D341Med (cell line): Measurements from ENCODE around the gene TMEM80.
A peak's percentile ranks its signal among the peaks of the same experiment; 100 is the strongest.

Experiments used
- DNase-seq: peaks from one replicate; pipeline ENCODE4 v3.0.0; 2012; ENCODE audit warnings: low spot score

TMEM80 gene

DNA sequence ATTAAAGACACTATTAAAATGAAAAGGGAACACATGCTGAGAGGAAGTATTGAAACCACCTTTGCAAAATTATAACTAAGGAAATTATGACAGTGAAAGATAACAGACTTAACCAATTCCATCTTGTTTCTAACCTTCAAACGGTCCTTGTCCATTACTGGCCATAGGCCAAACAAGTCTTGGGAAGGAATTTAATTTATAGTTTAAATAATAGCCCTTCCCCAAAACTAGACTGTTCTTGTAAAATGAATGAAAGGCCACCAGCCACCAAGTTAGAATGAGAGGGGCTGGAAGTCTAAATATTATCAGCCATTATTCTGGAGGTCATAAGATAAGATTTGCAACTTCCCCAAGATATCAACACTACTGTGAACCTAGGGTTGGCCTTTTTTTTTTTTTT, 49.8 kb downstream of the TMEM80 start:
- no peak for DNase-seq

DNA sequence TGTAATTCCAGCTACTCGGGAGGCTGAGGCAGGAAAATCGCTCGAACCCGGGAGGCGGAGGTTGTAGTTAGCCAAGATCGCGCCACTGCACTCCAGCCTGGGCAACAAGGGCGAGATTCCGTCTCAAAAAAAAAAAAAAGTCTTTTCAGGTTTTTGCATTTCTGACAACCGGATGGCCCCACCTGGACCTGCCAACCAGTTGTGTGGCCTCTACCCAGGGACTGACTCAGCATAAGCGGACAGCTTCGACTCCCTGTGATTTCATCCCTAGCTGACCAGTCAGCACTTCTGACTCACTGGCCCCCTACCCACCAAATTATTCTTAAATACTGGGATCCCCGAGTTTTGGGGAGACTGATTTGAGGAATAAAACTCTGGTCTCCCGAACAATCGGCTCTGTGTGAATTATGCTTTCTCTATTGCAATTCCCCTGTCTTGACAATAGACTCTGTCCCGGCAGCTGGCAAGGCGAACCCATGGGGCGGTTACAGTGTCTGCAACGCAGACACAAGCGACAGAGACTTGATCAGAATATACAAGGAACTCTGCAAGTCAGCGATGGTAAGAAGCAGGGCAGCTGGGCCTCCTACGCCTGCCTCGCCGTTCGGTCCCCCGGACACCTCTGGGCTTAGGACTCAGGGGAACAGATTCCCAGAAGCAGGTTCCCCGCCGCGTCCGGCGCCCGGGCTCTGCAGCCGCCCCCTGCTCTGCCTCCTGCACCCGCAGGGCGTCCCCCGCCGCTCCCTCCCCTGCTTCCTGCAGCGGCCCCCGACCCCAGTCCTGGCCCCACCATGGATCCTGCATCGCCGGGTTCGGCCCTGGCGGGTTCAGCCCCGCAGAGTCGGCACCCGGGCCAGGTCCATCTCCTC, 50.9 kb downstream of the TMEM80 start:
- no peak for DNase-seq

DNA sequence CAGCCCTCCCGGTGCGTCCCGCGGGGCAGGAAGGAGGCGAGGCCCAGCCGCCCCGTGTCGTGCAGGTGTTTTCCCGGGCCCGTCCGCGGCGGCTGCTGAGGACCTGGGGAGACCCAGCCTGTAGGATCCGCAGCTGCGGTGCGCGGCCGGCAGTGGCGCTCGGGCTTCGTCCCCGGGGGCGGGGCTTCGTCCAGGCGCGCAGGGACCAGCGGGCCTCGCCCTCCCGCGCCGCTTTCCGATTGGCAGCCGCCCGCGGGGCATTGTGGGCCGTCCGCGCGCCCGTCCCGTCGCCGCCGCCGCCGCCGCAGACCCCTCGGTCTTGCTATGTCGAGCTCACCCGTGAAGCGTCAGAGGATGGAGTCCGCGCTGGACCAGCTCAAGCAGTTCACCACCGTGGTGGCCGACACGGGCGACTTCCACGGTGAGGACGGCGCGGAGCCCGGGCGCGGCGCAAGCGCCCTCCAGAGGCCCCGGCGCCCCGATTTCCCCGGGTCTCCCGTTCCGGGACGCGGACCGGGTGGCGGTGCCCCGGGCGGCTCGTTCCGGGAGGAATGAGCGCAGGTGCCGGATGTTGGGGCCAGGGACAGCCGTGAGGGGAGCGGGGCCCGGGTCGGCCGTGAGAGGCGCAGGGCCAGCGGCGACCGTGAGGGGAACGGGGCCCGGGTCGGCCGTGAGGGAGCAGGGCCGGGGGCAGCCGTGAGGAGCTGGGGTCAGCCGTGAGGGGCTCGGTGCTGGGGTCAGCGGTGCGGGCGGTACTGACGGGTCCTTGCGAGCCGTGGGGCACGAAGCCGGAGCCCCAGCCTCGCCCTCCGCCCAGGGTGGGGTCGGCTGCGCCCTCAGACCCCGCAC, 51.8 kb downstream of the TMEM80 start, which contains the start of gene TALDO1:
Gene TALDO1 (plus strand): TSS at position 307 of the 849 bp plus-strand sequence. CDS start 18 bp downstream, at position 325.
- peak; percentile 98 for DNase-seq

DNA sequence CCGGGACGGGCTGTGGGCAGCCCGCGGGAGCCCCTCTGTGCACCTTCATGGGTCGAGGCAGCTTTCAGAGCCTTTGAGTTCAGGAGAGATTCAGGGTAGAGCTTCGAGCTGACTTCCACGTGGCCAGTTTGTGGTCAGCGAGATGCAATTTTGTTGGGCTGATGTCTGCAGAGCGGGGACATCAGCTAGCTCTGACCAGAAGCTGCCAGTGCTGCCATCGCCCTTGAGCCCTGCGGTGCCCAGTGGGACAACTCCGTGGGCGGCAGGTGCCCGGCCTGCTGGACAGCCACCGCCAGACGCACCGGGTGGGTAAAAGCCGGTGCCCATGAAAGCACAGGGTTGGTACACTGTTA, 52.4 kb downstream of the TMEM80 start:
- DNase-seq, result no peak

DNA sequence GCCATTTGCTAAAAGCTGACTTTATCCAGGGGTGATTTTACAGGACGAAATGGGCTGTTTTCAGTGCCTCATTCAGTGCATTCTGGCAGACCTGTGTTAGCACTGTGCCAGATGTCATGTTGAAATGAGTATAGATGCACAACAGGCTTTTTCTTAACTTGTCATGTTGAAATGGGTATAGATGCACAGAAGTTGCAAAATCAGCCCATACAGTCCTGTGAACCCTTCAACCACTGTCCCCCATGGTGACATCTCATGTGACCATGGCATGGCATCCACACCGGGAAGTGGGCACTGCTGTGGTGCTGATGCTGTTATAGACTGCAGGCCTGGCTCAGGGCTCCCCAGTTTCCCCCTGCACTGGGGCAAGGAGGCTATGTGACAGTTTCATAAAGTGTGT, 54.1 kb downstream of the TMEM80 start:
- DNase-seq, result no peak
